GM12891 (cell line): ENCODE results near the gene IRAK3.

ENCODE experiments used
- PAX5 ChIP-seq: IDR thresholded peaks from 2 replicates; pipeline ENCODE4 v1.6.1; 2011; ENCODE audit warnings: low read length, moderate library complexity, mild to moderate bottlenecking; ENCODE audit not compliant: insufficient read depth, severe bottlenecking
- POLR2A ChIP-seq: IDR thresholded peaks from 2 replicates; pipeline ENCODE4 v1.6.1; 2011; ENCODE audit warnings: low read depth, low read length, control low read depth
- POLR2AphosphoS5 ChIP-seq: IDR thresholded peaks from 2 replicates; pipeline ENCODE4 v1.6.1; 2011; ENCODE audit warnings: low read depth, low read length, control low read depth
- SPI1 ChIP-seq: IDR thresholded peaks from 2 replicates; pipeline ENCODE4 v1.6.1; 2011; ENCODE audit warnings: low read depth, low read length, control low read depth
- TAF1 ChIP-seq: IDR thresholded peaks from 2 replicates; pipeline ENCODE4 v1.6.1; 2011; ENCODE audit warnings: low read depth, low read length, control low read depth

- TF ChIP-seq POLR2A (no peak), POLR2AphosphoS5 (no peak), SPI1 (no peak), TAF1 (no peak), PAX5 (no peak)
Measured at GRCh38 chr12:66187821-66188220, 1.2 kb upstream of the IRAK3 start.
